ENCODE measurements around the gene TAF1B.

GRCh38 chr2:9885036-9885684 is 41.9 kb downstream of the TAF1B start:
- no peak for TF ChIP-seq CTCF (conservative IDR thresholded peaks at IDR 0.05; ENCODE audit: low read depth, low read length)
- TF ChIP-seq EZH2 (IDR thresholded peaks at IDR 0.05; ENCODE audit: borderline replicate concordance, low read depth, low read length, poor library complexity, severe bottlenecking), result no peak
